GM19238 (cell line): ENCODE measurements around the gene NDUFA13.
"Not testable (repeated sequence)": the region's sequence is repeated elsewhere in the genome, so short reads cannot be mapped to it uniquely, and the experiment has no call there.

Source experiments
- DNase-seq: peaks from one replicate; pipeline ENCODE4 v3.0.0; 2011; ENCODE audit warnings: low spot score; ENCODE audit not compliant: insufficient read length

NDUFA13 gene

GRCh38 chr19:19515642-19516519 lies at the start of gene NDUFA13:
TSS of gene NDUFA13 (plus strand) at chr19:19516225. CDS start at chr19:19516239, 14 bp downstream.
- DNase-seq: peak; percentile 96

GRCh38 chr19:19468424-19469050 lies 47.5 kb upstream of the NDUFA13 start:
- no peak for DNase-seq

- DNase-seq: no peak
These were observed 45.4 kb upstream of the NDUFA13 start for GRCh38 chr19:19470579-19470978.

GRCh38 chr19:19471682-19472081 lies 44.3 kb upstream of the NDUFA13 start:
- no peak for DNase-seq

- DNase-seq: not testable (repeated sequence)
These were observed 43.9 kb upstream of the NDUFA13 start for GRCh38 chr19:19472106-19472505.

- no peak for DNase-seq
These were observed 40.8 kb upstream of the NDUFA13 start for GRCh38 chr19:19475015-19475765.

GRCh38 chr19:19475849-19476828 lies 39.9 kb upstream of the NDUFA13 start:
- no peak for DNase-seq

- no peak for DNase-seq
These were observed 38.2 kb upstream of the NDUFA13 start for GRCh38 chr19:19477705-19478383.

GRCh38 chr19:19480688-19481087 lies 35.3 kb upstream of the NDUFA13 start:
- DNase-seq: peak; percentile 37

- no peak for DNase-seq
These were observed 33.0 kb upstream of the NDUFA13 start for GRCh38 chr19:19482809-19483596.

GRCh38 chr19:19485161-19485997 lies 30.6 kb upstream of the NDUFA13 start:
- no peak for DNase-seq

- no peak for DNase-seq
These were observed 30.1 kb upstream of the NDUFA13 start for GRCh38 chr19:19485998-19486290.

- DNase-seq: no peak
These were observed 29.5 kb upstream of the NDUFA13 start for GRCh38 chr19:19486343-19487076.

- no peak for DNase-seq
These were observed 28.7 kb upstream of the NDUFA13 start for GRCh38 chr19:19487077-19487949.

GRCh38 chr19:19487950-19488874 lies 27.8 kb upstream of the NDUFA13 start:
- DNase-seq: no peak
